SK-N-SH (cell line): Measurements from ENCODE around the gene CLDN18. TPM values are rescaled to one million over a fixed set of nuclear protein-coding genes. Genes with fewer than 3 reads are reported as not detected.

Experiments
- CTCF ChIA-PET: fragments of 300-600, 350-600 bp; formaldehyde crosslinking; extraction: SDS; loops from one replicate; lab custom pipeline; 2021; lab: Yijun Ruan, JAX
- POLR2A ChIA-PET: fragments of 350-600 bp; sonication (Branson Sonifier 250); formaldehyde crosslinking; extraction: SDS; loops from one replicate; lab custom pipeline; 2020; ENCODE audit warnings: antibody characterized with exemption, inconsistent platforms; lab: Yijun Ruan, JAX
- DNase-seq: peaks from one replicate; pipeline ENCODE4 v3.0.0; 2012
- H2AFZ ChIP-seq: fragments of 200-600 bp; sonication (generic); 2 replicates; pipeline ENCODE4 v1.8.1; 2016; ENCODE audit warnings: antibody characterized with exemption, mild to moderate bottlenecking, low read depth
- H3F3A ChIP-seq: fragments of 200-600 bp; sonication (generic); replicated peaks from 2 replicates; pipeline ENCODE3; 2016; ENCODE audit warnings: antibody characterized with exemption, mild to moderate bottlenecking; ENCODE audit not compliant: insufficient read depth
- H3K27ac ChIP-seq, 2 experiments: fragments of 200-500 bp in 1 of 2; fragments of 200-600 bp in 1 of 2; sonication (Bioruptor generic) in 1 of 2; sonication (generic), shearing (Covaris generic) in 1 of 2; 2 replicates each; pipeline versions ENCODE4 v1.5.1 to v1.6.1; 2014 to 2016; ENCODE audit warnings: low read depth in 2 of 2, inconsistent platforms in 1 of 2, low read length in 1 of 2, mild to moderate bottlenecking in 1 of 2, mixed read lengths in 1 of 2
- H3K27me3 ChIP-seq: fragments of 200-600 bp; sonication (generic), shearing (Covaris generic); 2 replicates; pipeline ENCODE4 v1.6.1; 2016; ENCODE audit warnings: mixed run types; ENCODE audit not compliant: insufficient read depth
- H3K36me3 ChIP-seq, 2 experiments: fragments of 200-500 bp in 1 of 2; fragments of 200-600 bp in 1 of 2; sonication (Bioruptor generic) in 1 of 2; sonication (generic) in 1 of 2; replicated peaks in 1 of 2; 2 replicates each; pipeline versions ENCODE3 to v1.5.1; 2014 to 2016; ENCODE audit warnings: low read length in 1 of 2, mild to moderate bottlenecking in 1 of 2; ENCODE audit not compliant: insufficient read depth in 2 of 2, control insufficient read depth in 1 of 2
- H3K4me1 ChIP-seq, 2 experiments: fragments of 200-500 bp in 1 of 2; fragments of 200-600 bp in 1 of 2; sonication (Bioruptor generic) in 1 of 2; sonication (generic), shearing (Covaris generic) in 1 of 2; 2 replicates each; pipeline versions ENCODE4 v1.5.1 to v1.6.1; 2014 to 2016; ENCODE audit warnings: low read depth in 1 of 2, low read length in 1 of 2, mixed run types in 1 of 2; ENCODE audit not compliant: insufficient read depth in 2 of 2, control insufficient read depth in 1 of 2
- H3K4me2 ChIP-seq: fragments of 200-600 bp; sonication (generic), shearing (Covaris generic); 2 replicates; pipeline ENCODE4 v1.6.1; 2017; ENCODE audit warnings: mixed run types
- H3K4me3 ChIP-seq, 2 experiments: fragments of 200-500 bp in 1 of 2; fragments of 200-600 bp in 1 of 2; sonication (Bioruptor generic) in 1 of 2; sonication (generic), shearing (Covaris generic) in 1 of 2; 2 replicates each; pipeline versions ENCODE4 v1.5.1 to v1.8.1; 2014 to 2016; ENCODE audit warnings: low read depth in 2 of 2, inconsistent platforms in 1 of 2, low read length in 1 of 2, mild to moderate bottlenecking in 1 of 2, mixed read lengths in 1 of 2, moderate library complexity in 1 of 2
- H3K79me2 ChIP-seq: fragments of 200-600 bp; sonication (generic); 2 replicates; pipeline ENCODE4 v1.8.1; 2017; ENCODE audit warnings: mild to moderate bottlenecking; ENCODE audit not compliant: insufficient read depth
- H3K9ac ChIP-seq: fragments of 200-600 bp; sonication (generic); 2 replicates; pipeline ENCODE4 v1.6.1; 2017; ENCODE audit warnings: mixed run types
- H3K9me2 ChIP-seq: fragments of 200-600 bp; sonication (generic); 2 replicates; pipeline ENCODE4 v1.6.1; 2017; ENCODE audit warnings: mixed run types
- H3K9me3 ChIP-seq: fragments of 200-600 bp; sonication (generic); 2 replicates; pipeline ENCODE4 v1.6.1; 2017; ENCODE audit warnings: mixed run types, mild to moderate bottlenecking, moderate library complexity
- H4K20me1 ChIP-seq: fragments of 200-600 bp; sonication (generic); 2 replicates; pipeline ENCODE4 v1.6.1; 2017; ENCODE audit warnings: mild to moderate bottlenecking, mixed run types; ENCODE audit not compliant: insufficient read depth
- EZH2phosphoT487 ChIP-seq: fragments of 200-600 bp; sonication (generic); IDR thresholded peaks from 2 replicates; pipeline ENCODE4 v1.6.1; 2017; ENCODE audit warnings: low read depth, mixed run types, mild to moderate bottlenecking, antibody characterized with exemption, moderate library complexity, borderline replicate concordance
- FOSL2 ChIP-seq: IDR thresholded peaks from 2 replicates; pipeline ENCODE4 v1.4.0; 2012; ENCODE audit warnings: low read depth, mild to moderate bottlenecking, moderate library complexity, borderline replicate concordance
- RCOR1 ChIP-seq: fragments of 150-350 bp; IDR thresholded peaks from 2 replicates; pipeline ENCODE4 v1.6.1; 2017; ENCODE audit warnings: antibody characterized with exemption, low read length
- RXRA ChIP-seq: IDR thresholded peaks from 2 replicates; pipeline ENCODE4 v1.4.0; 2012; ENCODE audit warnings: low read depth, mild to moderate bottlenecking, borderline replicate concordance
- SIN3A ChIP-seq: IDR thresholded peaks from 2 replicates; pipeline ENCODE4 v1.6.1; 2012; ENCODE audit warnings: low read depth, mild to moderate bottlenecking, low read length, moderate library complexity, borderline replicate concordance
- USF2 ChIP-seq: fragments of 150-350 bp; IDR thresholded peaks from 2 replicates; pipeline ENCODE4 v1.6.1; 2017; ENCODE audit warnings: antibody characterized with exemption, low read length, low read depth, borderline replicate concordance
- ZBTB33 ChIP-seq: IDR thresholded peaks from 2 replicates; pipeline ENCODE4 v1.4.0; 2012; ENCODE audit warnings: low read depth, borderline replicate concordance
- polyA plus RNA-seq, 3 experiments: library from polyadenylated mRNA; depleted of rRNA; stranded (reverse); fragments of >200 nt; gene quantifications; 2 replicates each; pipeline ENCODE4 v1.2.3, GENCODE V29; 2012

Gene CLDN18
- polyA plus RNA-seq, 1 of the 3 experiments (the other 2 are of a cell fraction), result not detected

- no peak for DNase-seq
- H3K4me3 ChIP-seq, result peak overlapping the region in 1 of 2 experiments; percentile 49; a peak in 1 of 4 replicates
- POLR2A ChIA-PET, result no interaction called here
These were observed 73.0 kb downstream of the CLDN18 start for GRCh38 chr3:138082992-138083386.

More at GRCh38 chr3:138082992-138083386, 73.0 kb downstream of the CLDN18 start:
- peaks cover 0 to 43% of the 10 kb centered on the region in 2 experiments for H3K4me1 ChIP-seq
- no peak for TF ChIP-seq SIN3A
- no peak for TF ChIP-seq RXRA
- no peak for TF ChIP-seq USF2
- no peak for TF ChIP-seq FOSL2
- no peak for TF ChIP-seq EZH2phosphoT487
- no peak for TF ChIP-seq ZBTB33
- no peak for TF ChIP-seq RCOR1
- TF ChIP-seq, all 33 proteins: peak for 0
- no peaks in the 10 kb centered on the region for H4K20me1 ChIP-seq
- H3K79me2 ChIP-seq, result no peaks in the 10 kb centered on the region; the same call in 1 of the 2 replicates
- CTCF ChIA-PET, result interaction anchor here (0.6 to 1.2 kb wide), 5 partner anchors 9 to 407 kb away, joined by 3 to 4 read pairs (median 3); no protein-coding TSS in a partner anchor
- H3K27me3 ChIP-seq, result no peaks in the 10 kb centered on the region
- peaks cover 54% of the 10 kb centered on the region for H3F3A ChIP-seq
- peak overlapping the region; percentile 54; the same call in 1 of the 2 replicates for H3K9ac ChIP-seq
- peak overlapping the region; percentile 71 for H3K4me2 ChIP-seq
- H3K36me3 ChIP-seq, result peaks cover 25 to 48% of the 10 kb centered on the region in 2 experiments
- no peaks in the 10 kb centered on the region for H3K9me2 ChIP-seq
- H3K9me3 ChIP-seq, result no peaks in the 10 kb centered on the region
- H2AFZ ChIP-seq, result no peak overlapping the region
- H3K27ac ChIP-seq, result peak overlapping the region; percentile 68 to 94; a peak in 3 of 4 replicates

Other genes with a start within 250 kb of the CLDN18 start
- gene SOX14, start 245.8 kb upstream of the CLDN18 start, polyA plus RNA-seq (2012; rRNA removed), result not detected in 2 replicates
- 6.4 and 8.0 TPM in 2 replicates for gene DZIP1L, start 105.4 kb downstream of the CLDN18 start, polyA plus RNA-seq (2012; rRNA removed)
- gene A4GNT, start 122.2 kb downstream of the CLDN18 start, polyA plus RNA-seq (2012; rRNA removed), result not detected in 2 replicates
- 9.2 and 10.1 TPM in 2 replicates for gene DBR1, start 164.8 kb downstream of the CLDN18 start, polyA plus RNA-seq (2012; rRNA removed)
- gene ARMC8, start 177.1 kb downstream of the CLDN18 start, polyA plus RNA-seq (2012; rRNA removed), result 35.5 and 39.2 TPM in 2 replicates